Activated T-cell treated with anti-CD3 and anti-CD28 coated beads, Interleukin-2, amount 50 U/mL, for 72 hours (primary cell): ENCODE measurements around the gene ZC3HAV1. TPM values are rescaled to one million over a fixed set of nuclear protein-coding genes. Genes with fewer than 3 reads are reported as not detected.

Experiments used
- ATAC-seq, 2 donors: fragments of 150-1000 bp; cut with Tn5 transposase; replicated peaks in 1 of 2; 2 replicates each; pipeline ENCODE4 v1.10.0; 2021; ENCODE audit warnings: moderate library complexity in 2 of 2, mild to moderate bottlenecking in 1 of 2
- DNase-seq, 2 donors: peaks; one replicate each; pipeline ENCODE4 v3.0.0; 2021 to 2022; ENCODE audit warnings: mixed read lengths in 1 of 2
- H3K27ac Mint-ChIP-seq: one replicate; pipeline ENCODE4 v1.8.0; 2022; ENCODE audit warnings: mild to moderate bottlenecking, moderate library complexity, mixed read lengths
- H3K27me3 Mint-ChIP-seq: one replicate; pipeline ENCODE4 v1.8.0; 2022; ENCODE audit warnings: low read depth, mixed read lengths
- H3K36me3 Mint-ChIP-seq, 2 donors: one replicate each; pipeline ENCODE4 v1.8.0; 2022; ENCODE audit warnings: mixed read lengths in 2 of 2, mild to moderate bottlenecking in 1 of 2; ENCODE audit not compliant: insufficient read depth in 2 of 2
- H3K4me1 Mint-ChIP-seq: one replicate; pipeline ENCODE4 v1.8.0; 2022; ENCODE audit warnings: low read depth, mixed read lengths
- H3K4me3 Mint-ChIP-seq, 2 donors: one replicate each; pipeline ENCODE4 v1.8.0; 2022; ENCODE audit warnings: mild to moderate bottlenecking in 2 of 2, mixed read lengths in 2 of 2, moderate library complexity in 2 of 2
- H3K9me3 Mint-ChIP-seq, 2 donors: one replicate each; pipeline ENCODE4 v1.8.0; 2022; ENCODE audit warnings: mixed read lengths in 2 of 2
- total RNA-seq, 2 donors: library from RNA; stranded (reverse); gene quantifications; one replicate each; pipeline ENCODE4 v1.2.3, GENCODE V29; 2022

ZC3HAV1 gene
- total RNA-seq, 2 donors from 2014 or later: 78.1 to 114 TPM

DNA sequence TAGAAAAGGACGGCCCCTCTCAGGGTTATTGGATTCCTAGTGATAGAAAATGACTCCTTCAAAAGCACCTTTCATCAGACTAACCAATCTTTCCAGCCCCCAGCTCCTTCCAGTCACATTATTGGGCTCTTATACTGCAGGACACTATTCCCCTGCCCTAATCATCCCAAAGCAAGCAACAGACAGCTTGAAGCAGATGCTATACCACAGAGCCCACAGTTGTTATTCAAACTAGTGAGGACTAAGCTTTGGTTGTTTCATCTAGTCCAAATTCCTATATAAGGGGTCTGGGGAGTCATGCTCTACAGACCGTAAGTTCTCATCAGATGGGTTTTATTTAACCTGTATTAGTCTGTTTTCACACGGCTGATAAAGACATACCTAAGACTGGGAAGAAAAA lies 98.1 kb downstream of the ZC3HAV1 start:
- Mint-ChIP-seq H3K4me1 (no peaks in the 10 kb centered on the region), H3K27ac (no peak overlapping the region), H3K9me3 (no peaks in the 10 kb centered on the region), H3K36me3 (no peaks in the 10 kb centered on the region), H3K27me3 (peaks cover 9% of the 10 kb centered on the region), H3K4me3 (no peak overlapping the region)
- DNase-seq (no peak), ATAC-seq (no peak)

- Mint-ChIP-seq H3K27ac (no peak overlapping the region), H3K36me3 (peaks cover 5% of the 10 kb centered on the region in 2 donors), H3K4me3 (no peak overlapping the region), H3K4me1 (no peaks in the 10 kb centered on the region), H3K9me3 (peaks cover 7 to 10% of the 10 kb centered on the region in 2 donors), H3K27me3 (no peaks in the 10 kb centered on the region)
- no peak for DNase-seq
- ATAC-seq: no peak
Measured at GRCh38 chr7:139004321-139005090, 105.0 kb downstream of the ZC3HAV1 start.

- peaks cover 1 to 4% of the 10 kb centered on the region in 2 donors for H3K36me3 Mint-ChIP-seq
- H3K27ac Mint-ChIP-seq: no peak overlapping the region
- ATAC-seq: no peak
Measured at GRCh38 chr7:138999414-138999813, 110.1 kb downstream of the ZC3HAV1 start.

More at GRCh38 chr7:138999414-138999813, 110.1 kb downstream of the ZC3HAV1 start:
- no peak for DNase-seq
- Mint-ChIP-seq H3K27me3 (no peaks in the 10 kb centered on the region), H3K4me3 (no peak overlapping the region), H3K9me3 (peaks cover 0 to 4% of the 10 kb centered on the region in 2 donors), H3K4me1 (no peaks in the 10 kb centered on the region)

Other genes with a start within 250 kb of the ZC3HAV1 start
- 1 to 10 TPM in 1 of 2 donors, under 1 TPM in 1; 0.93 to 1.7 TPM for gene KIAA1549, start 128.3 kb downstream of the ZC3HAV1 start, total RNA-seq
- gene ZC3HAV1L, start 73.7 kb downstream of the ZC3HAV1 start, total RNA-seq: 1 to 10 TPM; 6.3 to 9.8 TPM
- gene UBN2, start 121.5 kb upstream of the ZC3HAV1 start, total RNA-seq: 10 to 100 TPM; 15.0 to 18.8 TPM
- 10 to 100 TPM in 1 of 2 donors, 1 to 10 TPM in 1; 7.8 to 15.9 TPM for gene FMC1, start 231.6 kb upstream of the ZC3HAV1 start, total RNA-seq